Esophagus muscularis mucosa (tissue), 4 donors: Measurements from ENCODE around the gene GNAT3. TPM values are rescaled to one million over a fixed set of nuclear protein-coding genes. Genes with fewer than 3 reads are reported as not detected.

Experiments
- DNase-seq: peaks from one replicate; pipeline ENCODE4 v3.0.0-alpha.2; 2017; ENCODE audit errors: extremely low spot score
- H3K27ac ChIP-seq, 4 donors: fragments of 200-600 bp; sonication (generic); replicated peaks in 1 of 4; 1 replicate in 3 of 4; 2 replicates in 1 of 4; pipeline ENCODE4 v1.5.1; 2016 to 2019; ENCODE audit warnings: mild to moderate bottlenecking in 1 of 4
- H3K27me3 ChIP-seq, 4 donors: fragments of 200-600 bp; sonication (generic); one replicate each; pipeline versions ENCODE4 v1.5.1 to v1.6.0; 2016 to 2019
- H3K36me3 ChIP-seq, 4 donors: fragments of 200-600 bp; sonication (generic); one replicate each; pipeline ENCODE4 v1.5.1; 2016 to 2019
- H3K4me1 ChIP-seq, 4 donors: fragments of 200-600 bp; sonication (generic); one replicate each; pipeline ENCODE4 v1.5.1; 2016 to 2019
- H3K4me3 ChIP-seq, 4 donors: fragments of 200-600 bp; sonication (generic); 1 replicate in 2 of 4; 2 replicates in 2 of 4; pipeline ENCODE4 v1.5.1; 2016 to 2019; ENCODE audit warnings: mild to moderate bottlenecking in 4 of 4, moderate library complexity in 1 of 4
- H3K9me3 ChIP-seq, 4 donors: fragments of 200-600 bp; sonication (generic); 1 replicate in 3 of 4; 2 replicates in 1 of 4; pipeline ENCODE4 v1.5.1; 2016 to 2019
- CTCF ChIP-seq, 3 experiments: fragments of 200-600 bp in 2 of 3; fragments of 450-650 bp in 1 of 3; sonication (generic) in 2 of 3; IDR thresholded peaks; one replicate each; pipeline ENCODE4 v1.5.1; 2017 to 2019; ENCODE audit warnings: antibody characterized with exemption in 3 of 3, mild to moderate bottlenecking in 2 of 3, moderate library complexity in 1 of 3
- EP300 ChIP-seq: sonication (generic); formaldehyde crosslinking; IDR thresholded peaks from one replicate; pipeline ENCODE4 v1.6.1; 2017; ENCODE audit warnings: antibody characterized with exemption
- POLR2A ChIP-seq: fragments of 450-650 bp; IDR thresholded peaks from one replicate; pipeline ENCODE4 v1.6.1; 2017; ENCODE audit warnings: antibody characterized with exemption, moderate library complexity, mild to moderate bottlenecking, low read depth
- POLR2AphosphoS5 ChIP-seq, 2 donors: sonication (generic); formaldehyde crosslinking; IDR thresholded peaks; one replicate each; pipeline ENCODE4 v1.6.1; 2017; ENCODE audit warnings: antibody characterized with exemption in 2 of 2
- WGBS: methylation state at CpG from one replicate; pipeline ENCODE4 v1.1.5; 2018; 5-methylcytosine and 5-hydroxymethylcytosine counted together
- intact Hi-C: fragments of 100-400 bp; cut with DNase I; formaldehyde crosslinking; loops from one replicate; pipeline ENCODE4 v1.15.1; 2023
- total RNA-seq, 4 donors: library from RNA; depleted of rRNA; stranded (reverse); fragments of >200 nt; gene quantifications; one replicate each; pipeline versions ENCODE4 v1.1.0 to v1.2.1, GENCODE V29; 2016

GNAT3 gene
- total RNA-seq, 4 donors from 2014 or later, result not detected

DNA sequence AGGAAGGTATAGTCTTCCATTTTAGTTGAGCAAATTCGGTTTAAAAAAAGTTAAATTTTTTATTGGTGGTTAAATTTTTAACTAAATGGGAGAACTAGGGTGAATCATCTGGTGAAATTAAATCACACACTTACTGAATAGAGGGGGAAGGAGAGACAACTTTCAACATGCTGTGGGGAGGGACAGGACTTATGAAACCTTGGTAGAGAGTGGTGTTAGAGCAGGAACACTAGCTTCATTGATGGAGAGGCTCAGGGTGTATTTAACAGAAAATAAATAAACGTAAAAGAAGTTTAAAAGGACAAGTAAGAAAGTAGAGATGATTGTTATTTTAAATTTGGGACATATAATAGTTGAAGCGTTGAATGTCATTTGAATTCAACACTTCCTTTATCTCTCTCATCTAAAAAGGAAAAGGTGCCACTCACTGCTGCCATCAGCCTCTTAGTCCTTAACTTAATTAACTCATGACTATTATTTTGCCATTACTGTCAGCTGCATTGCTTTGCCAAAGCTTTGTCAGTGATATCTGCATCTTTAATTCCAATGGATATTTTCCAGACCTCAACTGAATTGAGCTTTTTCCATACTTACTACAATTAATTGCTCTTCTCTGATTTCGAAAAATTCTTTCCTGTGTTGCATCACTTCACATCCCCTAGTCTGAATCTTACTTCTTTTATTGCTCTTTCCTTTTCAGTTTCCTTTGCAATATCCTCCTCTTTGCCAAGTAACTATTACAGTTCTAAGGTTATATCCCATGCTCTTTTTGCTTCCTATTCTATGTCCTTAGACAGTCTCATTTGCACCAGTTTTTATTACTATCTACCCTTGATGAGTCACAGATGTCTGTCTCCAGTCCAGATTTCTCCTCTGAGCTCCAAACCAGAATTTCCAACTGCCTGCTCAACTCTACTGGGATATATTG is 71.7 kb downstream of the GNAT3 start:
- Histone ChIP-seq H3K36me3 (no peaks in the 10 kb centered on the region), H3K4me3 (no peak overlapping the region), H3K4me1 (peaks cover 0 to 10% (median 3%) of the 10 kb centered on the region in 4 donors), H3K9me3 (no peaks in the 10 kb centered on the region), H3K27me3 (no peaks in the 10 kb centered on the region), H3K27ac (no peak overlapping the region)
- TF ChIP-seq POLR2AphosphoS5 (IDR thresholded peaks at IDR 0.05) (no peak), POLR2A (no peak), EP300 (no peak), CTCF (IDR thresholded peaks at IDR 0.05) (no peak)
- WGBS, result 44% methylated on average over 4 of the region's 4 CpGs
- intact Hi-C loops, result no loop called here
- no peak for DNase-seq

- H3K27ac ChIP-seq, result no peak overlapping the region
- 91% methylated on average over 2 of the region's 2 CpGs for WGBS
- H3K36me3 ChIP-seq, result no peaks in the 10 kb centered on the region
- no peak overlapping the region for H3K4me3 ChIP-seq
- H3K27me3 ChIP-seq, result no peaks in the 10 kb centered on the region
- peaks cover 0 to 7% (median 2%) of the 10 kb centered on the region in 4 donors for H3K4me1 ChIP-seq
- intact Hi-C loops, result no loop called here
- no peak for TF ChIP-seq POLR2AphosphoS5 (IDR thresholded peaks at IDR 0.05)
- no peak for TF ChIP-seq POLR2A
- no peak for TF ChIP-seq CTCF (IDR thresholded peaks at IDR 0.05)
- no peak for TF ChIP-seq EP300
- DNase-seq, result no peak
- H3K9me3 ChIP-seq, result no peaks in the 10 kb centered on the region
Observed at GRCh38 chr7:80435521-80435920, 76.3 kb downstream of the GNAT3 start.

- H3K27ac ChIP-seq, result no peak overlapping the region
- WGBS, result 100% methylated on average over 2 of the region's 5 CpGs
- no peaks in the 10 kb centered on the region for H3K36me3 ChIP-seq
- no peaks in the 10 kb centered on the region for H3K9me3 ChIP-seq
- no peak for DNase-seq
- TF ChIP-seq EP300, result no peak
- H3K4me3 ChIP-seq, result no peak overlapping the region
- H3K27me3 ChIP-seq, result no peaks in the 10 kb centered on the region
- intact Hi-C loops, result no loop called here
- H3K4me1 ChIP-seq, result peaks cover 0 to 3% (median 0%) of the 10 kb centered on the region in 4 donors
Observed at GRCh38 chr7:80434047-80434446, 77.8 kb downstream of the GNAT3 start.

DNA sequence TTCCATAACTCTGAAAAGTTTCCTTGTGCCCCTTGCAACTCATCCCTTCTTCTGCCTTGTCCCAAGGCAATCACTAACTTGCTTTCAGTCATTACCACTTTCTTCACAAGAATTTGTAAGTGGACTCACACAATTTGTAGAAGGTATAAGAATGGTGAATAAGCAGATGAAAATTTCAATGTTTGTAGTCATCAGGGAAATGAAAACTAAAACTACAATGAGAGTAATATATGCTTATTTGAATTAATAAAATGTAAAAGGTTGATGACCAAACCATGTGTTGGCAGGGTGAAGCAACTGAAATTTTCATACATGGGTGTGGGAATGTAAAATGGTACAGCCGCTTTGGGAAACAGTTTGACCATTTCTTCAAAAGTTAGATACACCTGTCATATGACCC is 79.7 kb downstream of the GNAT3 start:
- Histone ChIP-seq H3K27me3 (no peaks in the 10 kb centered on the region), H3K27ac (no peak overlapping the region), H3K9me3 (no peaks in the 10 kb centered on the region), H3K4me3 (no peak overlapping the region), H3K4me1 (peaks cover 0 to 3% (median 0%) of the 10 kb centered on the region in 4 donors), H3K36me3 (no peaks in the 10 kb centered on the region)
- TF ChIP-seq EP300 (no peak), CTCF (IDR thresholded peaks at IDR 0.05) (no peak), POLR2AphosphoS5 (IDR thresholded peaks at IDR 0.05) (no peak), POLR2A (no peak)
- DNase-seq, result no peak
- WGBS, result 33% methylated on average over 1 of the region's 1 CpG
- intact Hi-C loops, result no loop called here

- Histone ChIP-seq H3K36me3 (no peaks in the 10 kb centered on the region), H3K4me1 (peaks cover 0 to 3% (median 0%) of the 10 kb centered on the region in 4 donors), H3K4me3 (no peak overlapping the region), H3K27ac (no peak overlapping the region), H3K9me3 (no peaks in the 10 kb centered on the region), H3K27me3 (no peaks in the 10 kb centered on the region)
- DNase-seq, result no peak
- WGBS, result 89% methylated on average over 1 of the region's 1 CpG
- TF ChIP-seq POLR2AphosphoS5 (IDR thresholded peaks at IDR 0.05) (no peak), CTCF (IDR thresholded peaks at IDR 0.05) (no peak), POLR2A (no peak), EP300 (no peak)
- intact Hi-C loops, result loop anchor here (5.0 kb wide), 1 partner anchor 228 kb away; no protein-coding TSS in a partner anchor
Observed at GRCh38 chr7:80429181-80429580, 82.7 kb downstream of the GNAT3 start.
